ENCODE data around the gene SKIC2. TPM values are rescaled to one million over a fixed set of nuclear protein-coding genes. Genes with fewer than 3 reads are reported as not detected.

The SKIC2 gene
- total and polyA plus RNA-seq, 2 donors (not counting 3 experiments of a cell fraction or from before 2014, with no cell fraction given) = 52.8 to 76.7 TPM

- TF ChIP-seq GATA2 (IDR thresholded peaks at IDR 0.05; ENCODE audit: insufficient read depth, insufficient read length, low read depth, low read length) (no peak), FOS (IDR thresholded peaks at IDR 0.05; ENCODE audit: borderline replicate concordance, insufficient read depth, low read length) (no peak), MYC (IDR thresholded peaks at IDR 0.05; ENCODE audit: low read depth, low read length) (no peak), MAX (IDR thresholded peaks at IDR 0.05; ENCODE audit: insufficient read depth, insufficient read length) (no peak), POLR2A (IDR thresholded peaks at IDR 0.05; ENCODE audit: low read depth, low read length) (no peak), JUN (IDR thresholded peaks at IDR 0.05; ENCODE audit: borderline replicate concordance, insufficient read depth, insufficient read length, low read depth) (no peak), EZH2 (IDR thresholded peaks at IDR 0.05; ENCODE audit: borderline replicate concordance, low read depth, low read length, severe bottlenecking) (no peak), CTCF (IDR thresholded peaks at IDR 0.05; ENCODE audit: extremely low read depth in 1 of 2, insufficient read depth in 1 of 2, low read depth in 1 of 2, low read length in 2 of 2) (no peak), POLR2AphosphoS5 (IDR thresholded peaks at IDR 0.05; ENCODE audit: insufficient read depth, low read depth, low read length) (no peak)
- CTCF ChIA-PET = interaction anchor here (1.0 to 1.4 kb wide), 2 partner anchors 13 to 43 kb away, joined by 3 read pairs; partner anchors contain the start of gene ZBTB12
- POLR2A ChIA-PET = interaction anchor here (0.6 kb wide), 1 partner anchor 37 kb away, joined by 11 read pairs; no protein-coding TSS in a partner anchor
- H3K9me1 ChIP-seq (replicated peaks; ENCODE audit: control insufficient read depth, extremely low read depth, insufficient read depth, low read length) = no peaks in the 10 kb centered on the region
- H3K4me3 ChIP-seq (replicated peaks in 1 of 3; ENCODE audit: insufficient read depth in 1 of 3, low read depth in 1 of 3, low read length in 3 of 3) = no peak overlapping the region
- intact Hi-C loops (cut with micrococcal nuclease) = no loop called here
- H3K36me3 ChIP-seq (ENCODE audit: control insufficient read depth in 2 of 2, extremely low read depth in 1 of 2, insufficient read depth in 2 of 2, low read length in 2 of 2) = no peaks in the 10 kb centered on the region
- no peaks in the 10 kb centered on the region for H4K20me1 ChIP-seq (replicated peaks; ENCODE audit: control insufficient read depth, extremely low read depth, insufficient read depth, low read length)
- no peaks in the 10 kb centered on the region for H3K79me2 ChIP-seq (ENCODE audit: control insufficient read depth, insufficient read depth, low read length)
- no peak overlapping the region for H3K27ac ChIP-seq (ENCODE audit: insufficient read depth, low read depth, low read length)
- no peak for FAIRE-seq
- no peak overlapping the region for H3K4me2 ChIP-seq (ENCODE audit: insufficient read depth, low read length)
- H3K9me3 ChIP-seq (replicated peaks; ENCODE audit: control insufficient read depth, insufficient read depth, low read length) = no peaks in the 10 kb centered on the region
- dilution Hi-C loops (cut with MboI; ENCODE audit: extremely low pct_ligation_motif_present, low sequenced_read_pairs) = no loop called here
- peak overlapping the region; percentile 81 for H2AFZ ChIP-seq (ENCODE audit: low read depth, low read length)
- no peak overlapping the region for H3K9ac ChIP-seq (replicated peaks; ENCODE audit: extremely low read depth, insufficient read depth, low read length)
- no TSS peak for BruUV-seq (replicated peaks)
- peaks cover 3% of the 10 kb centered on the region for H3K4me1 ChIP-seq (ENCODE audit: control insufficient read depth, extremely low read depth, insufficient read depth, low read length)
- DNase-seq (ENCODE audit: low read depth, low spot score) = no peak
- H3K27me3 ChIP-seq (ENCODE audit: control insufficient read depth in 2 of 2, insufficient read depth in 2 of 2, low read length in 2 of 2) = peaks cover 3 to 11% of the 10 kb centered on the region in 2 experiments
Observed at GRCh38 chr6:31945154-31945506, 13.8 kb upstream of the SKIC2 start.
